Activated T-helper 1 cell treated with anti-CD3 and anti-CD28 coated beads, Interleukin-2, amount 50 U/mL, for 16 hours (primary cell): Measurements from ENCODE around the gene FBXW9.
"Not testable (repeated sequence)": the region's sequence is repeated elsewhere in the genome, so short reads cannot be mapped to it uniquely, and the experiment has no call there.

Experiments used
- DNase-seq, 2 donors: peaks; one replicate each; pipeline ENCODE4 v3.0.0-alpha.2; 2020; ENCODE audit warnings: low read depth in 1 of 2, low spot score in 1 of 2

Gene FBXW9

GRCh38 chr19:12715929-12716328 is 19.5 kb upstream of the FBXW9 start:
- DNase-seq: no peak

- DNase-seq: no peak
Observed at GRCh38 chr19:12715102-12715501, 18.7 kb upstream of the FBXW9 start.

GRCh38 chr19:12713304-12713703 is 16.9 kb upstream of the FBXW9 start:
- DNase-seq: not testable (repeated sequence)

- DNase-seq: not testable (repeated sequence)
Observed at GRCh38 chr19:12712077-12712476, 15.6 kb upstream of the FBXW9 start.

- no peak for DNase-seq
Observed at GRCh38 chr19:12711187-12711586, 14.8 kb upstream of the FBXW9 start.

- no peak for DNase-seq
Observed at GRCh38 chr19:12708641-12709040, 12.2 kb upstream of the FBXW9 start.

GRCh38 chr19:12706332-12706718 is 9.9 kb upstream of the FBXW9 start:
- DNase-seq: no peak

GRCh38 chr19:12705654-12706331 is 9.4 kb upstream of the FBXW9 start:
- DNase-seq: no peak

GRCh38 chr19:12705169-12705568 is 8.7 kb upstream of the FBXW9 start:
- DNase-seq: no peak

GRCh38 chr19:12703046-12703445 is 6.6 kb upstream of the FBXW9 start:
- no peak for DNase-seq

- DNase-seq: no peak
Observed at GRCh38 chr19:12701596-12702282, 5.3 kb upstream of the FBXW9 start.

GRCh38 chr19:12698138-12698537 is 1.7 kb upstream of the FBXW9 start:
- no peak for DNase-seq

GRCh38 chr19:12697425-12697824 is 994 bp upstream of the FBXW9 start:
- not testable (repeated sequence) for DNase-seq

- DNase-seq: no peak
Observed at GRCh38 chr19:12695997-12696365, 450 bp downstream of the FBXW9 start.

- no peak for DNase-seq
Observed at GRCh38 chr19:12695514-12695913, 917 bp downstream of the FBXW9 start.

GRCh38 chr19:12695096-12695495 is 1.3 kb downstream of the FBXW9 start:
- DNase-seq: no peak

- no peak for DNase-seq
Observed at GRCh38 chr19:12694641-12695040, 1.8 kb downstream of the FBXW9 start.

GRCh38 chr19:12692960-12693359 is 3.5 kb downstream of the FBXW9 start:
- no peak for DNase-seq

GRCh38 chr19:12689581-12690216 is 6.7 kb downstream of the FBXW9 start:
- no peak for DNase-seq

GRCh38 chr19:12689012-12689411 is 7.4 kb downstream of the FBXW9 start:
- DNase-seq: no peak

- no peak for DNase-seq
Observed at GRCh38 chr19:12687496-12688196, 8.8 kb downstream of the FBXW9 start, which contains the start of gene GNG14. GNG14 (plus strand) TSS chr19:12687998; CDS start chr19:12688049, 51 bp downstream.

GRCh38 chr19:12685831-12686230 is 10.6 kb downstream of the FBXW9 start:
- DNase-seq: no peak
